Endometrium (tissue), 2 donors: ENCODE measurements around the gene HAS3.
"Not testable (repeated sequence)": the region's sequence is repeated elsewhere in the genome, so short reads cannot be mapped to it uniquely, and the experiment has no call there.

ENCODE experiments used
- FAIRE-seq: peaks from 2 replicates; lab custom pipeline; 2012; peaks lifted over from hg19 to GRCh38; lab: Jason Lieb, UNC
- donor health status: control.
- donor health status: control.

HAS3 gene

GRCh38 chr16:69105501-69106361 lies at the start of gene HAS3:
Gene HAS3, plus strand, starts transcription at chr16:69105653. Its CDS starts 3,743 bp downstream, at chr16:69109396.
- FAIRE-seq, result no peak

GRCh38 chr16:69055980-69056379 lies 49.5 kb upstream of the HAS3 start:
- FAIRE-seq, result no peak

GRCh38 chr16:69056421-69056820 lies 49.0 kb upstream of the HAS3 start:
- FAIRE-seq, result no peak

GRCh38 chr16:69057400-69058378 lies 47.8 kb upstream of the HAS3 start:
- FAIRE-seq, result no peak

- not testable (repeated sequence) for FAIRE-seq
Measured at GRCh38 chr16:69063491-69063890, 42.0 kb upstream of the HAS3 start.

- no peak for FAIRE-seq
Measured at GRCh38 chr16:69064124-69064763, 41.2 kb upstream of the HAS3 start.

GRCh38 chr16:69064764-69065313 lies 40.6 kb upstream of the HAS3 start:
- no peak for FAIRE-seq

- FAIRE-seq, result no peak
Measured at GRCh38 chr16:69069504-69069903, 35.9 kb upstream of the HAS3 start.

GRCh38 chr16:69071036-69071435 lies 34.4 kb upstream of the HAS3 start:
- FAIRE-seq, result no peak

GRCh38 chr16:69072640-69072974 lies 32.8 kb upstream of the HAS3 start:
- FAIRE-seq, result no peak

- FAIRE-seq, result no peak
Measured at GRCh38 chr16:69073181-69073702, 32.2 kb upstream of the HAS3 start.

- no peak for FAIRE-seq
Measured at GRCh38 chr16:69077251-69077650, 28.2 kb upstream of the HAS3 start.

GRCh38 chr16:69078073-69078472 lies 27.4 kb upstream of the HAS3 start:
- FAIRE-seq, result no peak

- no peak for FAIRE-seq
Measured at GRCh38 chr16:69079697-69080096, 25.8 kb upstream of the HAS3 start.

GRCh38 chr16:69083306-69083941 lies 22.0 kb upstream of the HAS3 start:
- FAIRE-seq, result no peak

- FAIRE-seq, result no peak
Measured at GRCh38 chr16:69084289-69084688, 21.2 kb upstream of the HAS3 start.

GRCh38 chr16:69085032-69085695 lies 20.3 kb upstream of the HAS3 start:
- FAIRE-seq, result no peak

- no peak for FAIRE-seq
Measured at GRCh38 chr16:69087161-69087581, 18.3 kb upstream of the HAS3 start.

GRCh38 chr16:69088684-69089083 lies 16.8 kb upstream of the HAS3 start:
- no peak for FAIRE-seq

- no peak for FAIRE-seq
Measured at GRCh38 chr16:69089091-69089910, 16.2 kb upstream of the HAS3 start.
